Measurements from ENCODE around the gene ANGPT4.
"Not testable (repeated sequence)": the region's sequence is repeated elsewhere in the genome, so short reads cannot be mapped to it uniquely, and the experiment has no call there.

The ANGPT4 gene

DNA sequence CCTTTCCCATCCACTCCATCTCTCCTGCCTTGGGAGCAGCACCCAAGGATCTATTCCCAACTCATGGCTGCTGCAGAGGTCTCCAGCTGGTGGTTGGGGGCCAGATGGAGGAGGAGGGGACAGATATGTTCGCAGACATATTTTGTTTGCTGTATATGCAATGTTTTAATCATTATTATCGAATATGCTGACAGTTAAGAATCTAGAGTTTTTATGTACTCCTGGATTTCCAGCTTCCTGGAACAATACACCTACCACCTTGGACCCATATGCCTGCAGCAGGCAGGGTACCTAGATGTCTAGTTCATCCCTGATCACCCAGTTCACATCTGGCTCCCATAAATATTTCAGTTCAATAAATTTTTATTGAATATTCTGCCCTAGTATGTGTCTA, 73.6 kb downstream of the ANGPT4 start:
- no peak for DNase-seq

GRCh38 chr20:841568-842546, 74.3 kb downstream of the ANGPT4 start:
- no peak for DNase-seq

GRCh38 chr20:840858-841567, 75.1 kb downstream of the ANGPT4 start:
- DNase-seq = peak; percentile 21

DNA sequence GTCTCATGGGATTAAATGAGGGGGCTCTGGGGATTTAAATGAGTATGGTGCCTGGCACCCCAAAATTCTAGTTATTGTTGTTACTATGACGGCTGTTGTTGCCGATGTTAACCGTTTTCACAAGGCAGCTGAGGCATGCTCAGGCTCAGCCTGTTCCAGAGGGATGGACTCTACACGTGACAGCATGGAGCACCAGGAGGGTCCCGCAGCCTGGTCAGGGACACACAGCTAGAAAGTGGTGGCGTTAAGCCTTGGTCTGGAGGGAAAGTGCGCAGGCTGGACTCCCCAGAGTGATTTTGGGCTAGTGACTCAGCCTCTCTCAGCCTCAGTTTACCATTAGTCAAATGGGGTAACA, 75.7 kb downstream of the ANGPT4 start:
- no peak for DNase-seq

- no peak for DNase-seq
These were observed 76.5 kb downstream of the ANGPT4 start for GRCh38 chr20:839626-840025.

- DNase-seq = no peak
These were observed 77.1 kb downstream of the ANGPT4 start for GRCh38 chr20:839015-839414.

DNA sequence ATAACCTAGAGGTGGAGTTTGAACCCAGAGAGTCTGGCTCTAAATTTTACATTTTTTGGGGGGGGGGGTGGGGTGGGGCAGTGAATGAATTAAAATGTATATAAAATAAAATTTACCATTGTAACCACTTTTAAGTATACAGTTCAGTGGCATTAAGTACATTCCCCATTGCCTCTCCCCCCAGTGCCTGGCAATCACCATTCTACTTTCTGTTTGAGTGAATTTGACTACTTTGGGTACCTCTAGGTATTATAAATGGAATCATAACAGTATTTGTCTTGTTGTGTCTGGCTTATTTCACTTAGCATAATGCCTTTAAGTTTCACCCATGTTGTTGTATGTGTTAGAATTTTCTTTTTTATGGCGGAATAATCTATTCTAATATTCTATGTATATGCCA, 79.9 kb downstream of the ANGPT4 start:
- DNase-seq = no peak

DNA sequence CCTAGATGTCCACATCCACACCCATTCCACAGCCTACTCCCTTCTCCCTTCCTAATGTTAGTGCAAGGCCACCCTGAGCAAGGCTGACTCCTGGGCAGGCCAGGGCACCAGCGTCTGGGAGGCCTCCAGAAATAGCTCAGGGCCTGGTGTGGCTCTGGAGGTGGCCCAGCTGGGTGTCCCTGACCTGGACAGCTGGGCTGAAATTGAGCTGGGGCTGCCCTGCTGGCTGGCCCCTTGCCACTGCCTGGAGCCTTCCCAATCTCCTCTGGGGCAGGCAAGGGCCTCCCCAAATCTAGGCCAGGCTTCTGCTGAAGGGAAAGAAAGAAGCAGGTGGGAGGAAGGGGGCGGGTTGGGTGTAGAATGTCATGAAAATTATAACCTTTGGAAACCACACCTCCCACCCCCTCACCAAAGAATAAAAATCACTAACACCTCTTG, 80.5 kb downstream of the ANGPT4 start:
- DNase-seq = no peak

DNA sequence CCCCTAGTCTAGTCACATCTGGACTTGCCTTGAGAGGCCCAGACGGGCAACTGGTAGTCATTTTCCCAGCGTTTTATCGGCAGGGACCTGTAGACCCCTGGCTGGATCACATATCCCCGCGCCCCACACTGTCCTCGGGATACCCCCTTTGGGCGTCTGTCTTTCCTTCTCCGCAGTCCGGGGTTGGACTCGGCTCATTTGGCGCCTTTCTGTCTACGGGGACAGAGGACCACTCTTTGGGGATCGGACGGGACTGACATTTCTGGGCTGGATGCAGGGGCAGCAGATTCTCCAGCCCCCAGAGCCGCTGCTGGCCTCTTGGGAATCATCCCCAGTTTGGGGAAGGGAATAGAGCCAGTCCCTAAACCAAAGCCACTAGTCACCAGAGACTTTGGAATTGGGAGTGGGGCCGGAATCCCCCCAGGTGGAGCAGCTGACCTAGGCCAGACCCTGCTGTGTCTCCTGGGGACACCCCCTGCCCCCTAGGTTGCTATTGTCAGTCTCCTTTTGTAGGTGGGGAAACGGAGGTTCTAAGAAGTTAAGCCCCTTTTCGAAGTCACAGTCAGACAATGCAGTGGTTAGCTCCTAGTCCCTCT, 81.9 kb downstream of the ANGPT4 start:
- DNase-seq = no peak

DNA sequence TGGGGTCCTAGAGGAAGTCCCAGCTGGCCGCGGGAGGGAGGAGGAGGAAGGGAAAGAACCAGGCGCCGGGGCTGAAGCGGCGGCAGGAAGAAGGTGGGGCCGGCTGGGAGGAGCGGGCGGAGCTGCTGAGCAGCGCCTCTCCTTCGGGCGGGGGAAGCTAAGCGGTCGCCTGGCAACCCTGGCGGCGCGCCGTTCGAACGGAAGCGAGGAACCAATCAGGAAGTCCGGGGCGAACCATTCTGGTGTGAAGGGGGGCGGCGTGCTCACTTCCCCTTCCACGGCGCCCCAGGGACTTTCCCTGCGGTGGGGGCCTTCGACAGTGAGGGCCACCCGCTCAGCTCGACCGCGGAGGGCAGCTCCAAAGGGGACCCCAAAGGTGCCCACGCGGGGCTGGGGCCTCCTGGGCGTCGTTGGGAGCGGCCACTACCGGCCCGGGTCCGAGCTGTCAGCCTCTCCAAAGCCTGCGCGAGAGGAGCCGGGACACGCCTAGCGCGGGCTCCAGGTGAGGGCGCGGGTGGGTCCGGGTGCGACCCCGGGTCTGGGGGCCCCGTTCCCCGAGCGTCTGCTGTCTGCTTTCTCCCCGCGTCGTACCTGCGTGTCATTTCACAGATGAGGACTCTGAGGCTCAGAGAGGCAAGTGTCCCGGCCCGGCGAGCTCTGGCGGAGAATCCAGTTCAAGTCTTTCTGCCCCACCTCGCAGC, 82.5 kb downstream of the ANGPT4 start, which contains the start of gene FAM110A:
Gene FAM110A, plus strand, starts transcription at position 266 of the 701 bp plus-strand sequence. CDS start 11,090 bp downstream, outside the sequence.
- DNase-seq = peak; percentile 97

DNA sequence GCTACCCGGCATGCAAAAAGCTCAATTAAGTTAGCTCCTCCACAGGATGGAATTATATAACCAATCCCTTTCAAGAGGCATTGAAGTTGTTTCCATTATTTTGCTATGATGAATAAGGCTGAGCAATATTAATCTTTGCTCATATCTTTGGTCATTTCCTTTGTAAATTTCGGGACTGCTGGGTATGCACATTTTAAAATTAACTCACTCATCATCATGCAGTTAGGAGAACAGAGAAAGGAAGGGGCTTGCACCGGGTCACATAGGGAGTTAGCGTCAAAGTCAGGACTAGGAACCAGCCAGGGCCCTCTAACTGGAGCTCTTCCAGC, 83.0 kb downstream of the ANGPT4 start:
- DNase-seq = no peak

DNA sequence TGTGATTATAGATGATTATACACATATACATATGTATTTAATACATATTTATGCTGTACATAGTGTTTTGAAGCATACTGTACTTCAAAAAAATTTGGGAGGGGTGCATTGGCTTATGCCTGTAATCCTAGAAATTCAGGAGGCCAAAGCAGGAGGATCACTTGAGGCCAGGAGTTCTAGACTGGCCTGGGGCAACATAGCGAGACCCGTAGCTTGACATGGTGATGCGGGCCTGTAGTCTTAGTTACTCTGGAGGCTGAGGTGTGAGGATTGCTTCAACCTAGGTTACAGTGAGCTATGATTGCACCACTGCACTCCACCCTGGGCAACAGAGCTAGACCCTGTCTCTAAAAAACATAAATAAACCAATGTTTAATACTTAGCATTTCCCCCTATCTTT, 84.2 kb downstream of the ANGPT4 start:
- DNase-seq = no peak

DNA sequence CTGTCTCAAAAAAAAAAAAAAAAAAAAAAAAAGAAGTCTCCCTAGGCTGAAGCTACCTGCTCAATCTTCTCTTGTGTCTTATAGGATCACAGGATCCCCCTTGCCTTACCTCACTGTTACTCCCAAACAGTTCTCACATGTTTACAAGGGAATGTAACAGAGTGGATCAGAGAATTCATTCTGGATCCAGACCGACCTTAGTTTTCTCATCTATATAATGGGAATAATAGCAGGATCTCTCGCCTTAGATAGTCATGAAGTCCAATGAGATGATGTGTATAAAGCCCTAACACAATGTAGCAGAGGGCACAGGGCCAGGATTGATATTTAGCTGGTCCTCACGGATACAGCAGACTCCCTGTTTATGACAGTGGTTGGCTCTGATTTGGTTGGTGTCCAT, 84.9 kb downstream of the ANGPT4 start:
- DNase-seq = no peak

DNA sequence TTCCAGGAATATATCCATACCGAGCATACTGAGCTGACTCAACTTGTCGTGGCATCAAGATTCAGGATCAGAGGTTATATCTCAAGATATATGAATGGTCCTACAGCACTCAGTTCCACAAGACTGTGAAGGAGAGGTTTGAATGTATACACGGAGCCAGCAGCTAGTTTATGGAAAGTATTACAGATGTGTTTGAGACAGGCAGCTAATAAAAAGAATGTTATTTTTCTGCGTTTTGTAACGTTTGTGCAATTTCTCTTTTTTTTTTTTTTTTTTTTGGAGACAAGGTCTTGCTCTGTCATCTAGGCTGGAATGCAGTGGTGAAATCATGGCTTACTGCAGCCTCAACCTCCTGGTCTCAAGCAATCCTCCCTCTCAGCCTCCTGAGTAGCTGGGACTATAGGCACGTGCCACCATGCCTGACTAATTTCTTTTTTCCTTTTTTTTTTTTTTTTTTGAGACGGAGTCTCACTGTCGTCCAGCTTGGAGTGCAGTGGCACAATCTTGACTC, 86.1 kb downstream of the ANGPT4 start:
- DNase-seq = no peak

DNA sequence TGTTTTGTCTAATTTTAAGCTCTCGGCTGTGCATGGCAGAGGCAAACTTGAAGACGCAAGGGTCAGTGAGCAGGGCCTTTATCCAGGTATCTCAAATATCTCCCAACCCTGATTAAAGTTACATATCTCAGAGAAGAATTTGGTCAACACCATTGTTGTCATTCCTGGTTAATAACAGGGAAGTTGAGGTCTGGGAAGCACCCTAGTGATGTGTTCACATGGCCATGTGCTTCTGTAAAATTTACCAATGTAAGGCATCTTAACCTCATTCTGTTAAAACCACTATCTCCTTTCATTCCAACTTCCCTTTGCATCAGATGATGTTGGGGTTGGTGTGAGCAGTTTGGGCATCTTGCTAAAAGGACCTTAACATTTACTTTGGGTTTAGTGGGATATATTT, 86.6 kb downstream of the ANGPT4 start:
- DNase-seq = no peak

DNA sequence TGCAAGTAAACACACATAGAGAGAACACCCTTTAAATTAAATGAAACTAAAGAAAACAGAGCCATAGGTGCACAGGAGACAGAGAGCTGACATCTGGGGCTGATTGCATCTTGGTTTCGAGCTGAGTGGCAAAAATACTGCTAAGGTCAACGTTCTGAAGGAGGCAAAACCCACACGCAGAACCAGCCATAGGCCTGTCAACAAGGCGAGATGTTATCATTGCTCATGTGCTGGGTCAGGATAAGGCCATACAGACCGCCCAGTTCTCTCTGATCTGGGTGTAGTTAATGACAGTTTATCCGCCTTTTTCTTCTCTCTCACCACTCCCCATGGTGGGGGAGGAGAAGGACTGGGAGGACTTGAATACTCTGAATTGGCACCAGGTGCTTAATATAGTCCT, 87.1 kb downstream of the ANGPT4 start:
- no peak for DNase-seq

- not testable (repeated sequence) for DNase-seq
These were observed 88.2 kb downstream of the ANGPT4 start for GRCh38 chr20:827981-828380.

DNA sequence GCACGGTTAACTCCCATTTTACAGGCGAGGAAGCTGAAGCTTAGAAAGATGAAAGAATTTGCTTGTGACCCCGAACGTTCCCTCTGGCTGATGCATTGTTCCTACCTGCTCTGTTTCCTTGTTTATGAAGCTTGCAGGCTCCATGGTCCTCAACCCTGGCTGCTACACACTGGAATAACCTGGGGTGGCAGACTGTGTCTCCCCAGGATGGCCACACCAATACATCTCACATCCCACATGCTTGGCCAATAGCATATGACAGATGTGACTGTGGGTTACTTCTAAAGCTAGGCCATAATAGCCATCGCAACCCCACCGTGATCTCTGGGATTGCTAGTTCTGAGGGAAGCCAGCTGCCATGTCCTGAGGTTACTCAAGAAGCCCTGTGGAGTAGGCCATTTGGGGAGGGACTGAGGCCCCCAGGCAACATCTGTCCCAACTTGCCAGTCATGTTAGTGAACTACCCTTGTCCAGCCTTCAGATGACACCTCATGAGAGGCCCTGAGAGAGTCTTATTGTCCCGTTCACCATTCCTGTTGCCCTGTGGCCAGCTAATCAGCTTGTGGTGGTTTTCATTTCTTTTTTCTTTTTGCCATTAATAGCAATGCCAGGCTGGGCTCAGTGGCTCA, 89.3 kb downstream of the ANGPT4 start:
- no peak for DNase-seq

DNA sequence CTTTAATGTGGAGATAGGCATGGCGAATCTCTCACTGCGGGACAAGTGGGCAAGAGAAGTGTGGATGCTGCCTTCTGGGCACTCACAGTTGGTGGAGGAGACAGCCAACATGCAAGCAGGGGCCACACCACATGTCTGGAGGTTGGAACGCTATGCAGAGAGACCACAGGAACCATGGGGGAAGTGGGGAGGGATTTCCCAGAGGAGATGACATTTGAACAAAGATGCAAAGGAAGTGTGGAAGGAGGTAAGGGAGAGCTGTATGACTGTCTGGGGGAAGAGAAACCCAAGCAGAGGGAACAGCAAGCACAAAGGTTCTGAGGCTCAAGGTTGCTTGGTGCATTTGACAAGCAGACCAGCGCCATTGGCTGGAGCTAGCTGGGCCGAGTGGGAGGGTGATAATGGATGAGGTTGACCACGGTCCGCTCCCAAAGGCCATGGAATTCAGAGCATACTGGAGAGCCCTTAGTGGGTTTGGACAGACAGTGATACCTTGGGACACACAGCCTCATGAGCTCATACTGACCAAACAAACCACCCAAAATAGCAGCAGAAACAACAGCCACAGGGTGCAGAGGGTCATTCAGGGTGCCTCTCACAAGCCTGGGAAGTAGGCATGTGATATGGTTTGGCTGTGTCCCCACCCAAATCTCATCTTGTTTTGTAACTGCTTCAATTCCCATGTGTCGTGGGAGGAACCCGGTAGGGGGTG, 90.3 kb downstream of the ANGPT4 start:
- DNase-seq = no peak

DNA sequence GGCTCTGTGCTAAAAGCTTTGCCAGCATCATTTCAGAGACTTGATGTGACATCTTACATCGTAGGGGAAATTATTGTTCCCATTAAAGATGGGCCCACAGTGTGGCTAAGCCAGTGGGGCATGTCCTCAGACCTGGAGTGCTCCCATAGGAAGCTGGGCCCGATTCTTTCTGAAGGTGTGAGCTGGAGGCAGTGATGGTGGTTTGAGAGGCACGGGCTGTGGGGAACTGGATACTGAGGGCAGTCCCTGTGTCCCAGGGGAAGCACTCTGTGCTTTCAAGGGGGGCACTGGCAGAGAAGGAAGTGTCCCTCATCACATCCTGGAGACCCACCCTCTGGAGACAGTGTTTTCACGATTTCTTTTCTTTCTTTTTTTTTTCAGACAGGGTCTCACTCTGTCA, 91.2 kb downstream of the ANGPT4 start:
- DNase-seq = no peak

GRCh38 chr20:824490-824889, 91.6 kb downstream of the ANGPT4 start:
- no peak for DNase-seq

DNA sequence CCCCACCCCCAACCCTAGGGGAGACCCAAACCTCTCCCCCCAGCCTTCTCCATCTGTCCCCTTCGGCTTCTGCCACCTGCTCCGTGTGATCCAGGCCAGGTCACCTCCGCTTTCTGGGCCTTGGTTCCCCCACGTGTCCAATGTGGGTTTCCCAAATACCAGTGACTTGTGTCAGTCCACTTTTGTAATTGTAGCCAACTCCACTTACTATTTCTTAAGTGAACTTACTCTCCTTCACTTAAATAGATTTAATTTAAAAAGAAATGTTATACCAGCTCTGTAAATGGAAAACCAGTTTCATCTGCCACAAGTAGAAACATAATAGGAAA, 92.6 kb downstream of the ANGPT4 start:
- no peak for DNase-seq

Data from CD4-positive, alpha-beta T cell treated with Interleukin-12 subunit alpha and Interleukin-12 subunit beta, for 1 hour (primary cell).